DOHH2 (cell line): ENCODE data around the gene CAPN2.

ENCODE experiments used
- H3F3A ChIP-seq: fragments of 200-600 bp; sonication (generic), shearing (Covaris generic); 2 replicates; pipeline ENCODE4 v1.6.0; 2016; ENCODE audit warnings: antibody characterized with exemption, mild to moderate bottlenecking; ENCODE audit not compliant: control insufficient read depth, insufficient read depth
- H3K27ac ChIP-seq: fragments of 200-600 bp; sonication (generic); 2 replicates; pipeline ENCODE4 v1.5.1; 2014; ENCODE audit warnings: low read depth, mild to moderate bottlenecking, low read length, moderate library complexity
- H3K27me3 ChIP-seq: fragments of 200-600 bp; sonication (generic); 2 replicates; pipeline ENCODE4 v1.6.1; 2014; ENCODE audit warnings: mild to moderate bottlenecking, low read length, mixed read lengths; ENCODE audit not compliant: control insufficient read depth
- H3K36me3 ChIP-seq: fragments of 200-600 bp; sonication (generic); 2 replicates; pipeline ENCODE4 v1.6.1; 2014; ENCODE audit warnings: mild to moderate bottlenecking, low read length, moderate library complexity, mixed read lengths; ENCODE audit not compliant: control insufficient read depth
- H3K4me1 ChIP-seq: fragments of 200-600 bp; sonication (generic); 2 replicates; pipeline ENCODE4 v1.6.1; 2014; ENCODE audit warnings: mild to moderate bottlenecking, low read length, mixed read lengths; ENCODE audit not compliant: control insufficient read depth
- H3K4me2 ChIP-seq: fragments of 200-600 bp; sonication (generic); 2 replicates; pipeline ENCODE4 v1.6.0; 2014; ENCODE audit warnings: mild to moderate bottlenecking, low read length, moderate library complexity
- H3K4me3 ChIP-seq: fragments of 200-600 bp; sonication (generic); 2 replicates; pipeline ENCODE4 v1.5.1; 2014; ENCODE audit warnings: mild to moderate bottlenecking, low read length, mixed read lengths
- H3K79me2 ChIP-seq: fragments of 200-600 bp; sonication (generic); 2 replicates; pipeline ENCODE4 v1.6.1; 2014; ENCODE audit warnings: mild to moderate bottlenecking, low read length, mixed read lengths; ENCODE audit not compliant: control insufficient read depth
- H3K9me2 ChIP-seq: fragments of 200-600 bp; sonication (generic); replicated peaks from 2 replicates; pipeline ENCODE4 v1.6.1; 2014; ENCODE audit warnings: mild to moderate bottlenecking, low read length, mixed read lengths; ENCODE audit not compliant: control insufficient read depth
- H3K9me3 ChIP-seq: fragments of 200-600 bp; sonication (generic); 2 replicates; pipeline ENCODE4 v1.6.1; 2014; ENCODE audit warnings: antibody characterized with exemption, low read length, mixed read lengths; ENCODE audit not compliant: control insufficient read depth, insufficient read depth
- H4K20me1 ChIP-seq: fragments of 200-600 bp; sonication (generic); 2 replicates; pipeline ENCODE4 v1.6.0; 2014; ENCODE audit warnings: low read depth, mild to moderate bottlenecking, antibody characterized with exemption, low read length, moderate library complexity; ENCODE audit not compliant: control insufficient read depth, insufficient read depth
- EZH2phosphoT487 ChIP-seq: fragments of 200-600 bp; sonication (generic); IDR thresholded peaks from 2 replicates; pipeline ENCODE4 v1.6.1; 2017; ENCODE audit warnings: borderline replicate concordance, mild to moderate bottlenecking, antibody characterized with exemption, low read length, moderate library complexity, mixed read lengths
- TF ChIP-seq, protein P1 (sequence below): fragments of 200-600 bp; sonication (generic); IDR thresholded peaks from one replicate; pipeline ENCODE4 v1.5.1; 2014; ENCODE audit warnings: antibody characterized with exemption, mild to moderate bottlenecking, low read depth, low read length; ENCODE audit not compliant: poor library complexity, severe bottlenecking

The CAPN2 gene

DNA sequence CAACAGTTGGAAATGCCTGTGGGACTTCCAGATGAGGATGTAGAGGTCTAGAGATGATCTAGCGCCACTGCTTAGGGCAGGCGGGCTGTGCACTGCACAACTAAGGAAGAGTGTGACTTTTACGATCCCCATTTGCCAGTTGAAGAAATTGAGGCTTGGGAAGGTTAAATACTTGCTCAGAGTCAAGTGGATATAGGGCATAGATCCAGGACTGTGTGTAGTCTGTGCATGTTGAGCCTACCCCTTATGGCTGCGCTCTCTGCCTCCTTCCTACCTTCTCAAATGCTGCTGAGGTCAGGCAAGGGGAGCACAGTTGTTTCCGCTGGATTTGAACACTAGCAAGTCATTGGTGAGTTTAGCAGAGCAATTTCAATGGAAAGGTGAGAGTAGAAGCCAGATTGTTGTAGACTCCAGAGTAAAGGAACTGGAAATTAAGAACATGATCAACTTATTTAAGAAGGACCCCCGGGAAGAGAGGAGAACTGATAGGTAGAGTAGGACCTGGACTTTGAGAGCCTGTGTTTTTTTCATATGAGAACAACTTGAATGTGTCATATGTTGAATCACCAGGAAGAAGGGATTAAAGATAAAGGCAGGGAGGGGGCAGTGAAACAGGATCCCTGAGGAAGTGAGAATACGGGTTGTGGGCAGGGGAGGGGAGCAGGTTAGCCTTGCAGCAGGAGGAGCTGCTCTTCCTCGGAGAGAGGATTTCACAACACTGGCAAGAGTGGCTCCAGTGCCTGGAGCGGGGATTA lies 2.7 kb downstream of the CAPN2 start:
- H3K27me3 ChIP-seq, result peaks cover 42% of the 10 kb centered on the region
- TF ChIP-seq, protein P1, sequence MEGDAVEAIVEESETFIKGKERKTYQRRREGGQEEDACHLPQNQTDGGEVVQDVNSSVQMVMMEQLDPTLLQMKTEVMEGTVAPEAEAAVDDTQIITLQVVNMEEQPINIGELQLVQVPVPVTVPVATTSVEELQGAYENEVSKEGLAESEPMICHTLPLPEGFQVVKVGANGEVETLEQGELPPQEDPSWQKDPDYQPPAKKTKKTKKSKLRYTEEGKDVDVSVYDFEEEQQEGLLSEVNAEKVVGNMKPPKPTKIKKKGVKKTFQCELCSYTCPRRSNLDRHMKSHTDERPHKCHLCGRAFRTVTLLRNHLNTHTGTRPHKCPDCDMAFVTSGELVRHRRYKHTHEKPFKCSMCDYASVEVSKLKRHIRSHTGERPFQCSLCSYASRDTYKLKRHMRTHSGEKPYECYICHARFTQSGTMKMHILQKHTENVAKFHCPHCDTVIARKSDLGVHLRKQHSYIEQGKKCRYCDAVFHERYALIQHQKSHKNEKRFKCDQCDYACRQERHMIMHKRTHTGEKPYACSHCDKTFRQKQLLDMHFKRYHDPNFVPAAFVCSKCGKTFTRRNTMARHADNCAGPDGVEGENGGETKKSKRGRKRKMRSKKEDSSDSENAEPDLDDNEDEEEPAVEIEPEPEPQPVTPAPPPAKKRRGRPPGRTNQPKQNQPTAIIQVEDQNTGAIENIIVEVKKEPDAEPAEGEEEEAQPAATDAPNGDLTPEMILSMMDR, result no peak
- TF ChIP-seq EZH2phosphoT487, result no peak
- no peaks in the 10 kb centered on the region for H3K9me2 ChIP-seq
- no peak overlapping the region for H3K4me2 ChIP-seq
- H3K79me2 ChIP-seq, result no peaks in the 10 kb centered on the region
- no peaks in the 10 kb centered on the region for H3F3A ChIP-seq
- H4K20me1 ChIP-seq, result no peaks in the 10 kb centered on the region; the same call in 1 of the 2 replicates
- H3K9me3 ChIP-seq, result no peaks in the 10 kb centered on the region
- H3K4me3 ChIP-seq, result no peak overlapping the region
- H3K4me1 ChIP-seq, result no peaks in the 10 kb centered on the region
- no peak overlapping the region for H3K27ac ChIP-seq
- H3K36me3 ChIP-seq, result no peaks in the 10 kb centered on the region

DNA sequence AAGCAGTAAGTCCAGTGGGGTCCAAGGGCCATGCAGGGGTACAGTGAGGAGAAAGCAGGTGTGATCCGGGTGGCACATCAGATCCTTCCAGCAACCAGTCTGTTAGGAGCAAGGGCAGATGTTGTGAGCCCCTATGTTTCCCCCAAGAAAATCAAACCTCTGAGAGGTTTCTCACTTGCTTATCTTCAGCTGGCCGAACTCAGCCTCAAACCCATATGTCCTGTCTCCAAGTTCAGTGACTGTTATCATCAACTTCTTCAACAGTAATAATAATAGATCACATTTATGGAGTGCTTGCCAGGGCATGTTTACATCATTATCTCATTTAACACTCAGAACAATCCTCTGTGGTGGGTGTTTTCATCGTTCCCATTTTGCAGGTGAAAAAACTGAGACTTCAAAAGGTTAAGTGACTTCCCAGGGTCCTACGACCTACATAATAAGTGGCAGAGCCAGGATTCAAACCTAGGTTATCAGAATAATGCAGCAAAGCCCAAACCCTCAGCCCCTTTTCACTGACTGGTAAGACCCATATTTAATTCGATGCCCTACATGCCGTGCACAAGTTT lies 3.3 kb downstream of the CAPN2 start:
- Histone ChIP-seq H3F3A (no peaks in the 10 kb centered on the region), H3K27me3 (peaks cover 42% of the 10 kb centered on the region)

DNA sequence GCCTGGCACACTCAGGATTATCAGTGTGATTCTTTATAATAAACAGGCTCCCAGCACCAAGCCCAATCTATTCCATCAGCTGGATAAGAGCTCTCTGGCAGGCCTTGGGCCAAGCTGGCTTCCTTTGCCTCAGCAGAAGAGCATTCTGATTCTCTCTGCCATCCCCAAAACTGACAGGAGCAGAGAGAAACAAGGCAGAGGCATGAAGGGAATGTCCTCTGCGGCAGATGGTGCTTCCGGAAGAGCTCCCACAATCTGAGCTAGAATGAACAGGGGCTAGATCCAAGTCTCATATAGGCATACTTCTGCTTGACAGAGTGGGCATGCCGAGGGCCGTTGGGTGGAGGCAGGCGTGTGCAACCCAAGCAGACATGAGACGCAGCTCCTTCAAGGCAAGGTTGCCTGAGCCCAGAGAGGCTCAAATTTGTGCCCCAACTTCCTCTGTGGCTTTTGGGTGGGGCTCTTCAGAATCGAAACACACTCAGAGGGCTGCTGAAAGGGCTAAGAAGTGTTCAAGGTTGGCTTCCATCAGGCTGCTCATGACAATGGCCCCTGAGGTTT lies 4.0 kb downstream of the CAPN2 start:
- Histone ChIP-seq H3K79me2 (no peaks in the 10 kb centered on the region), H3K9me2 (no peaks in the 10 kb centered on the region), H3F3A (no peaks in the 10 kb centered on the region), H3K9me3 (no peaks in the 10 kb centered on the region), H3K4me3 (no peak overlapping the region), H3K27ac (no peak overlapping the region), H3K4me1 (no peaks in the 10 kb centered on the region), H3K4me2 (no peak overlapping the region), H3K27me3 (peaks cover 42% of the 10 kb centered on the region), H3K36me3 (no peaks in the 10 kb centered on the region), H4K20me1 (no peaks in the 10 kb centered on the region; the same call in 1 of the 2 replicates)
- TF ChIP-seq EZH2phosphoT487, result no peak

More for the DNA sequence above, 3.3 kb downstream of the CAPN2 start:
- Histone ChIP-seq H3K9me3 (no peaks in the 10 kb centered on the region), H3K79me2 (no peaks in the 10 kb centered on the region), H3K4me1 (no peaks in the 10 kb centered on the region), H4K20me1 (no peaks in the 10 kb centered on the region; the same call in 1 of the 2 replicates), H3K4me3 (no peak overlapping the region), H3K36me3 (no peaks in the 10 kb centered on the region), H3K4me2 (no peak overlapping the region), H3K27ac (no peak overlapping the region), H3K9me2 (no peaks in the 10 kb centered on the region)
- TF ChIP-seq EZH2phosphoT487, result no peak
- TF ChIP-seq, protein P1, result no peak

DNA sequence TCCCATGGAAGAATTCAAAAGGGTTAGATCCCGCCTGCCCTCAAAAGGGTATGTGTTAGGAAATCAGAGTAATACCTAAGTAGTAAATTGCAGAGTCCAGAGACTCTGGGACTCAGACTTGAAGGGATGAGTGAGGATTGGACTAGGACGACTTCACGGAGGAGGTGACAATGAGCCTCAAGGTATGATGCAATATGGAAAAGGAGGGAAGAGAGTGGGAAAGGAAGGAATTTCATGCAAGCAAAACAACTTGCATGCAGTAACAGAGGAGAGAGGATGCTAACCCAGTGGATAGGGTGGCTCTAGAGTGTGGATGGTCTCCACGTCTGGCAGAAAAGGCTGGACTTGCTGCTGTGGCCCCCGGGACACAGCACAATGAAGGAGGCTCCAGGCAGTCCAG lies 4.8 kb downstream of the CAPN2 start:
- no peaks in the 10 kb centered on the region for H3F3A ChIP-seq
- H3K4me3 ChIP-seq, result no peak overlapping the region
- no peaks in the 10 kb centered on the region for H3K79me2 ChIP-seq
- H4K20me1 ChIP-seq, result no peaks in the 10 kb centered on the region
- no peaks in the 10 kb centered on the region for H3K36me3 ChIP-seq
- H3K9me2 ChIP-seq, result no peaks in the 10 kb centered on the region
- no peaks in the 10 kb centered on the region for H3K9me3 ChIP-seq
- no peak for TF ChIP-seq EZH2phosphoT487
- TF ChIP-seq, protein P1, result no peak
- no peak overlapping the region for H3K27ac ChIP-seq
- H3K4me1 ChIP-seq, result no peaks in the 10 kb centered on the region
- peaks cover 42% of the 10 kb centered on the region for H3K27me3 ChIP-seq
- no peak overlapping the region for H3K4me2 ChIP-seq
